HG02798 (cell line): ENCODE data around the gene DDX1.
A peak's percentile ranks its signal among the peaks of the same experiment; 100 is the strongest.
"Not testable (repeated sequence)": the region's sequence is repeated elsewhere in the genome, so short reads cannot be mapped to it uniquely, and the experiment has no call there.

Experiments used
- ATAC-seq: cut with Tn5 transposase; IDR thresholded peaks from one replicate; pipeline ENCODE4 v1.9.1; 2021; ENCODE audit warnings: mild to moderate bottlenecking; ENCODE audit not compliant: unreplicated experiment, poor library complexity

The DDX1 gene

GRCh38 chr2:15591692-15592463, at the start of gene DDX1:
DDX1 (plus strand) TSS chr2:15591868; CDS start chr2:15591934, 66 bp downstream.
- ATAC-seq = peak; percentile 95

- not testable (repeated sequence) for ATAC-seq
Measured at GRCh38 chr2:15542269-15542668, 49.4 kb upstream of the DDX1 start.

GRCh38 chr2:15543053-15543452, 48.6 kb upstream of the DDX1 start:
- ATAC-seq = no peak

- ATAC-seq = no peak
Measured at GRCh38 chr2:15543541-15543940, 48.1 kb upstream of the DDX1 start.

GRCh38 chr2:15544227-15544626, 47.4 kb upstream of the DDX1 start:
- ATAC-seq = no peak

- no peak for ATAC-seq
Measured at GRCh38 chr2:15546297-15547098, 45.2 kb upstream of the DDX1 start.

- ATAC-seq = no peak
Measured at GRCh38 chr2:15547115-15547876, 44.4 kb upstream of the DDX1 start.

- ATAC-seq = no peak
Measured at GRCh38 chr2:15548974-15549373, 42.7 kb upstream of the DDX1 start.

- no peak for ATAC-seq
Measured at GRCh38 chr2:15553519-15553918, 38.1 kb upstream of the DDX1 start.

- ATAC-seq = no peak
Measured at GRCh38 chr2:15553951-15554350, 37.7 kb upstream of the DDX1 start.

- ATAC-seq = no peak
Measured at GRCh38 chr2:15554525-15555218, 37.0 kb upstream of the DDX1 start.

- no peak for ATAC-seq
Measured at GRCh38 chr2:15555760-15556193, 35.9 kb upstream of the DDX1 start.

GRCh38 chr2:15556311-15556930, 35.2 kb upstream of the DDX1 start:
- ATAC-seq = no peak

GRCh38 chr2:15557887-15558311, 33.8 kb upstream of the DDX1 start:
- no peak for ATAC-seq

GRCh38 chr2:15559379-15560139, 32.1 kb upstream of the DDX1 start:
- no peak for ATAC-seq

- peak; percentile 40 for ATAC-seq
Measured at GRCh38 chr2:15560140-15560987, 31.3 kb upstream of the DDX1 start.

- ATAC-seq = peak; percentile 92
Measured at GRCh38 chr2:15560988-15561573, 30.6 kb upstream of the DDX1 start, which contains the start of gene NBAS. NBAS (minus strand) TSS chr2:15561334; CDS start chr2:15561304, 30 bp downstream.
